Motor neuron (in vitro differentiated cells): ENCODE results near the gene GLIS1. TPM values are rescaled to one million over a fixed set of nuclear protein-coding genes. Genes with fewer than 3 reads are reported as not detected.

Source experiments
- ATAC-seq, 8 experiments: fragments of 200-7000 bp; cut with Tn5 transposase; replicated peaks in 6 of 8; 2 replicates each; pipeline ENCODE4 v1.8.0; 2021; ENCODE audit warnings: mild to moderate bottlenecking in 8 of 8, moderate library complexity in 8 of 8
- H3K27ac ChIP-seq, 2 donors: fragments of 250-450 bp; sonication (Bioruptor Pico); 2 replicates each; pipeline ENCODE4 v1.9.0; 2021; ENCODE audit warnings: antibody characterized with exemption in 2 of 2, mild to moderate bottlenecking in 2 of 2, moderate library complexity in 1 of 2
- H3K4me1 ChIP-seq, 2 donors: fragments of 250-450 bp; sonication (Bioruptor Pico); replicated peaks in 1 of 2; 2 replicates each; pipeline ENCODE4 v1.6.1; 2021; ENCODE audit warnings: antibody characterized with exemption in 2 of 2, mild to moderate bottlenecking in 2 of 2, moderate library complexity in 1 of 2
- H3K4me3 ChIP-seq, 5 donors: fragments of 250-450 bp; sonication (Bioruptor Pico); 2 replicates each; pipeline ENCODE4 v1.9.0; 2021; ENCODE audit warnings: antibody characterized with exemption in 5 of 5, mild to moderate bottlenecking in 5 of 5, moderate library complexity in 4 of 5
- WGBS, 10 experiments: fragments of 450-650 bp; shearing (Covaris generic); methylation state at CpG; one replicate each; pipeline ENCODE4 v1.0.0; 2022; 5-methylcytosine and 5-hydroxymethylcytosine counted together
- in situ Hi-C, 9 experiments: fragments of 400-800 bp; cut with MboI; loops; one replicate each; pipeline ENCODE4 v1.15.0; 2021; ENCODE audit warnings: low sequenced_read_pairs in 9 of 9, low pct_unique_long_range_greater_than_20kb in 2 of 9; ENCODE audit not compliant: unreplicated experiment in 9 of 9
- total RNA-seq, 8 experiments: library from RNA; unstranded; fragments of 300-600 nt; gene quantifications; 2 replicates each; pipeline versions ENCODE4 v1.2.3 to v1.2.4, GENCODE V29; 2022

Gene GLIS1
- total RNA-seq, 8 experiments from 2014 or later: 0.14 to 4.7 (median 0.33) TPM

DNA sequence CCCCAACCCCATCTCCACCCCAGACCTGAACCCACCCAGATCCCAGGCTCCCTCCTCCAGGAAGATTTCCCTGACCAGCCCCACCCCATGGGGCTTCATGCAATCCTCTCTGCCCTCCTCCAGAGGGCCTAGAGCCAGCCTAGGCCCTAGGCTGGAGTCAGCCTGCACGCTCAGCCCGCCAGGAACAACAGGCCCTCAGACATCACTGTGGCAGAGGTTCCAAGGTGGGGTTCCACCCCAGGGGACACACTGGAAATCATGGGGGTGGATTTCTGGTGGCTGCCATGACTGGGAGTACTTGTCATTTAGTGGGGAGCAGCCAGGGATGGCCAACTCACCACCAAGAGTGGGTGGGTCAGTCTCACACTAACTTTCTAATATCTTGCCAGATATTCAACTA lies 122.0 kb downstream of the GLIS1 start:
- in situ Hi-C loops: no loop called here
- Histone ChIP-seq H3K27ac (no peak overlapping the region), H3K4me3 (no peak overlapping the region), H3K4me1 (peaks cover 7 to 14% of the 10 kb centered on the region in 2 donors)
- 85 to 100% (median 100%) methylated on average over 1 to 2 of the region's 2 CpGs; no CpG with 5 or more reads in 7 of the 10 experiments for WGBS, 10 experiments
- peak in 3 of 8 experiments; percentile 29 to 66 (median 48) for ATAC-seq

GRCh38 chr1:53616511-53616910 lies 122.5 kb downstream of the GLIS1 start:
- Histone ChIP-seq H3K4me3 (no peak overlapping the region), H3K27ac (no peak overlapping the region), H3K4me1 (peaks cover 7 to 14% of the 10 kb centered on the region in 2 donors)
- no peak for ATAC-seq
- 50 to 100% (median 91%) methylated on average over 1 to 5 of the region's 5 CpGs; no CpG with 5 or more reads in 5 of the 10 experiments for WGBS, 10 experiments
- in situ Hi-C loops: no loop called here

- Histone ChIP-seq H3K4me1 (peaks cover 7 to 14% of the 10 kb centered on the region in 2 donors), H3K27ac (no peak overlapping the region), H3K4me3 (no peak overlapping the region)
- 72 to 100% (median 86%) methylated on average over 1 to 3 of the region's 4 CpGs; no CpG with 5 or more reads in 7 of the 10 experiments for WGBS, 10 experiments
- in situ Hi-C loops: no loop called here
- ATAC-seq: no peak
Observed at GRCh38 chr1:53615101-53615500, 123.9 kb downstream of the GLIS1 start.

DNA sequence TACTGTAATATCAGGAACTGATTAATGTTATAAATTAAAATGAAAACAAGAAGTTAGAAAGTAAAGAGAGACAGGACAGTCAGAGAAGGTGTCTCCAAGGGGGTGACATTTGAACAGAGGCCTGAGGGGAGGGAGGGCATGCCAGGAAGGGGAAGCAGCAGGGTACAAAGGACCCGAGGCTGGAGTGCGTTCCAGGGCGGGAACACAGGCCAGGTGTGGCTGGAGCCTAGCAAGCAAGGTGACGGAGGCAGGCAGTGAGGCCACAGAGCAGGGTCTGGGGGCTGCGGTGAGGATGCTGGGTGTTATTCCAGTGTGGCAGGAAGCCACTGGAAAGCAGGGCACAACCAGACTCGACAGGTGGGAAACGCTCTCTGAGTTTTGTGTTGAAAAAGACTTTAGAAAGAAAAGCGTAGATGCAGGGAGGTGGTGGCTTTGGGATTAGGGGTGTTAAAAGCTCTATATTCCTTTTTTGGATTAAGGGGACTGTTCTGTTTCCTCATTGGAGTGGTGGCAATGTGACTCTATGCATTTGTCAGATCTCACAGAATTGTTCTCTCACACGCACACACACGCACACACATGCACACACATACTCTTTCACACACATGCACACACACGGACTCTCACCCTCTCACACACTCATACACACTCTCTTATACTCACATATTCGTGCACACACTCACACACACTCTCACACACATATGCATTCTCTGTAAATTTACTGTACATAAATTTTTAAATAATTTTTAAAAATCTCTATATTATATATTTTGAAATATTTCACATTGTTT lies 124.5 kb downstream of the GLIS1 start:
- Histone ChIP-seq H3K27ac (no peak overlapping the region), H3K4me3 (no peak overlapping the region), H3K4me1 (peaks cover 7 to 14% of the 10 kb centered on the region in 2 donors)
- in situ Hi-C loops: no loop called here
- 65 to 100% (median 72%) methylated on average over 2 to 12 of the region's 12 CpGs; no CpG with 5 or more reads in 1 of the 10 experiments for WGBS, 10 experiments
- no peak for ATAC-seq

DNA sequence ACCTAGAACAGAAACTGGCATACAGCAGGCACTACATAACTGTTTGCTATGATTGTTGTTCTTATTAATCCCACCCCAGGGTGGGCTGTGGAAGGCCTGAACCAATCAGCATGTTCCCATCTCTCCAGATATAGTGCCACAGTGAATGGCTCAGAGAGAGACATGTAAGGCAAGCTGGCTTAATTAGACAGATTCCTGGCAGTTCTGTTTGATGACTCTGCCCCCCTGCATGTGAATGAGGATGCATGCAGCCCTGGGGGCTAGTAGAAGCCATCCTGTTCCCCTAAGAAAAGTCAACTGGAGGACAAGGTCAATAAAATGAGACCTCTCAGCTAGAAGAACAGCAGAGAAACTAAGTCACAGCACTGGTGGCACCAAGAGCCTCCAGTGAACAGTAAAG lies 130.3 kb downstream of the GLIS1 start:
- Histone ChIP-seq H3K4me1 (no peaks in the 10 kb centered on the region), H3K4me3 (no peak overlapping the region), H3K27ac (no peak overlapping the region)
- in situ Hi-C loops: no loop called here
- ATAC-seq: no peak

DNA sequence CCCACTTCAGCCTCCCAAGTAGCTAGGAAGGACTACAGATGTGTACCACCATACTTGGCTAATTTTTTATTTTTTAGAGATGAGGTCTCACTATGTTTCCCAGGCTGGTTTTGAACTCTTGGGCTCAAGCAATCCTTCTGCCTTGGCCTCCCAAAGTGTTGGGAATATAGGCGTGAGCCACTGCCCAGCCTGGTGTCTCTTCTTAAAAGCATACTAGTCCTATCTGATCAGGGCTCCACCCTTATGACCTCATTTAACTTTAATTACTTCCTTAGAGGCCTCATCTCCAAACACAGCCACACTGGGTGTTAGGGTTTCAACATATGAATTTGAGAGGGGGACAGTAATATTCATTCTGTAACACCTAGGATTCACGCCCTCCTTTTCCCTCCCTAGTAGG lies 130.9 kb downstream of the GLIS1 start:
- in situ Hi-C loops: no loop called here
- no peak overlapping the region for H3K27ac ChIP-seq
- peak in 2 of 8 experiments; percentile 58 to 84 for ATAC-seq
- H3K4me3 ChIP-seq: no peak overlapping the region
- 58 to 100% (median 87%) methylated on average over 1 to 2 of the region's 2 CpGs; no CpG with 5 or more reads in 3 of the 10 experiments for WGBS, 10 experiments
- H3K4me1 ChIP-seq: no peaks in the 10 kb centered on the region

DNA sequence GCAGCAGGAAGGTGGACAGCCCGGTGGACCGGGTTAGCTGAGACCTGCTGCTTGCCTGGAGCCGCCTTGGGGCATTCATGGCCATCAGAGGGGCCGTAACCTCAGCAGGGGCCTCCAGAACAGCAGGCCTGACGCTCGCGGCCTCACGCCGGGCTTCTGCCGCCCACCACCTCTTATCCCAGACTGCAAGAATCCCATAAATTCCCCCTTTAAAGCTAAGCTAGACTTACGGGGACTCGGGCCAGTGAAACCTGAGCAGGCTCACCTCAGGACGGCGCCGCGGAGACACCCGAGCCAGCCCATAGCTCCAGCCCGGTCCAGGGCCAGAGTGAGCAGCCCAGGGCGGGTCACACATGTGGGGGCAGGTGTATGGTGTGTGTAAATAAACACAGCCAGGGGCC lies 132.3 kb downstream of the GLIS1 start:
- peaks cover 0 to 4% of the 10 kb centered on the region in 2 donors for H3K4me1 ChIP-seq
- no peak overlapping the region for H3K4me3 ChIP-seq
- WGBS, 10 experiments: 40 to 80% (median 63%) methylated on average over 1 to 15 of the region's 19 CpGs; no CpG with 5 or more reads in 5 of the 10 experiments
- in situ Hi-C loops: no loop called here
- H3K27ac ChIP-seq: no peak overlapping the region
- ATAC-seq: no peak

GRCh38 chr1:53606197-53606596 lies 132.8 kb downstream of the GLIS1 start:
- Histone ChIP-seq H3K4me1 (peaks cover 0 to 4% of the 10 kb centered on the region in 2 donors), H3K27ac (no peak overlapping the region), H3K4me3 (no peak overlapping the region)
- 82 to 100% (median 89%) methylated on average over 4 to 7 of the region's 8 CpGs; no CpG with 5 or more reads in 6 of the 10 experiments for WGBS, 10 experiments
- in situ Hi-C loops: no loop called here
- ATAC-seq: no peak

- Histone ChIP-seq H3K27ac (no peak overlapping the region), H3K4me1 (peaks cover 0 to 4% of the 10 kb centered on the region in 2 donors), H3K4me3 (no peak overlapping the region)
- no peak for ATAC-seq
- WGBS, 10 experiments: 71 to 100% (median 80%) methylated on average over 1 to 8 of the region's 8 CpGs; no CpG with 5 or more reads in 1 of the 10 experiments
- in situ Hi-C loops: no loop called here
Observed at GRCh38 chr1:53605181-53605580, 133.8 kb downstream of the GLIS1 start.

GRCh38 chr1:53604291-53604919 lies 134.6 kb downstream of the GLIS1 start:
- 7 to 100% (median 62%) methylated on average over 1 to 5 of the region's 5 CpGs; no CpG with 5 or more reads in 1 of the 10 experiments for WGBS, 10 experiments
- in situ Hi-C loops: no loop called here
- no peak overlapping the region for H3K27ac ChIP-seq
- peak in 2 of 8 experiments; percentile 33 to 75 for ATAC-seq
- no peak overlapping the region for H3K4me3 ChIP-seq
- H3K4me1 ChIP-seq: peaks cover 0 to 4% of the 10 kb centered on the region in 2 donors

DNA sequence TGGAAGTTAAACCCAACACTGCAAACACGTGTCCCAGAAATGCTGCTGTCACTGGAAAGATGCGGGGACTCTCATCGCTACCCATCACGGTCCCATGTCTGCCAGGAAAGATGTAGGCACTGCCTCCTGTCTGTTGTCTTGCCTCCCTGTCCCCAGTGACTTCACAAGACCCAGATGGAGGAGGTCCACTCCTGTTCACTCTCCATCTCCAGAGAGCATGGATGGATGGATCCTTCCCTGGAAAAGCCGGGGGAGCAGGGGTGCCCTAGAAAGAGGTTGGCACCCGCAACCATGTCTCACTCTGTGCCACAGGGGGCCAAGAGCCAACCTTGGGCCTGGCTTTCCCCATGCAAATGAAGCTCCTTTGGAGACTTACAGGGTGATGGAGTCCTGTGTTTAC lies 135.5 kb downstream of the GLIS1 start:
- ATAC-seq: no peak
- 89 to 100% (median 97%) methylated on average over 2 to 5 of the region's 6 CpGs; no CpG with 5 or more reads in 5 of the 10 experiments for WGBS, 10 experiments
- H3K4me3 ChIP-seq: no peak overlapping the region
- H3K27ac ChIP-seq: no peak overlapping the region
- H3K4me1 ChIP-seq: peaks cover 0 to 4% of the 10 kb centered on the region in 2 donors
- in situ Hi-C loops: no loop called here

GRCh38 chr1:53601867-53602775 lies 136.8 kb downstream of the GLIS1 start:
- Histone ChIP-seq H3K27ac (no peak overlapping the region), H3K4me1 (peaks cover 0 to 4% of the 10 kb centered on the region in 2 donors), H3K4me3 (no peak overlapping the region)
- in situ Hi-C loops: no loop called here
- ATAC-seq: peak in 3 of 8 experiments; percentile 20 to 47 (median 24)
- 20 to 90% (median 76%) methylated on average over 1 to 21 of the region's 21 CpGs for WGBS, 10 experiments
